CD4-positive, alpha-beta T cell treated with Interleukin-1 beta for 1 hour (primary cell): ENCODE measurements around the gene CENPT.
"Not testable (repeated sequence)": the region's sequence is repeated elsewhere in the genome, so short reads cannot be mapped to it uniquely, and the experiment has no call there.

Experiments
- DNase-seq, 2 donors: peaks; one replicate each; pipeline ENCODE4 v3.0.0-alpha.2; 2020 to 2022

CENPT gene

GRCh38 chr16:67846063-67846319 lies 1.5 kb downstream of the CENPT start:
- DNase-seq = no peak

- DNase-seq = no peak
Observed at GRCh38 chr16:67845291-67846062, 2.0 kb downstream of the CENPT start.

- no peak for DNase-seq
Observed at GRCh38 chr16:67844497-67844896, 3.0 kb downstream of the CENPT start.

- no peak for DNase-seq
Observed at GRCh38 chr16:67843343-67843765, 4.1 kb downstream of the CENPT start.

GRCh38 chr16:67842509-67843342 lies 4.8 kb downstream of the CENPT start:
- peak; percentile 59 to 66 for DNase-seq

GRCh38 chr16:67841816-67842508 lies 5.5 kb downstream of the CENPT start, which contains the start of gene THAP11:
TSS of gene THAP11 (plus strand) at chr16:67842320. CDS start at chr16:67842555, 235 bp downstream.
- DNase-seq = peak; percentile 92 to 95

- no peak for DNase-seq
Observed at GRCh38 chr16:67841198-67841815, 6.2 kb downstream of the CENPT start.

- no peak for DNase-seq
Observed at GRCh38 chr16:67837811-67838210, 9.7 kb downstream of the CENPT start.

- DNase-seq = not testable (repeated sequence)
Observed at GRCh38 chr16:67837190-67837589, 10.3 kb downstream of the CENPT start.

- DNase-seq = no peak
Observed at GRCh38 chr16:67834242-67834614, 13.3 kb downstream of the CENPT start.

GRCh38 chr16:67833415-67834241 lies 13.9 kb downstream of the CENPT start:
- peak; percentile 91 to 95 for DNase-seq

- DNase-seq = no peak
Observed at GRCh38 chr16:67833030-67833414, 14.5 kb downstream of the CENPT start.

- DNase-seq = no peak
Observed at GRCh38 chr16:67828651-67829050, 18.8 kb downstream of the CENPT start.

GRCh38 chr16:67825906-67826305 lies 21.6 kb downstream of the CENPT start:
- no peak for DNase-seq

- no peak for DNase-seq
Observed at GRCh38 chr16:67825119-67825518, 22.4 kb downstream of the CENPT start.

- no peak for DNase-seq
Observed at GRCh38 chr16:67822511-67822910, 25.0 kb downstream of the CENPT start.

GRCh38 chr16:67820608-67821259 lies 26.8 kb downstream of the CENPT start:
- DNase-seq = no peak

- no peak for DNase-seq
Observed at GRCh38 chr16:67814567-67814966, 32.9 kb downstream of the CENPT start.

GRCh38 chr16:67811899-67812298 lies 35.6 kb downstream of the CENPT start:
- DNase-seq = no peak

GRCh38 chr16:67807148-67807682 lies 40.3 kb downstream of the CENPT start:
- no peak for DNase-seq

- DNase-seq = peak; percentile 99
Observed at GRCh38 chr16:67806428-67807147, 40.9 kb downstream of the CENPT start, which contains the start of the genes RANBP10 and TSNAXIP1. TSS of gene RANBP10 (minus strand) at chr16:67806560. CDS start at chr16:67806536, 24 bp downstream. TSS of gene TSNAXIP1 (plus strand) at chr16:67806889. CDS start at chr16:67807150, 261 bp downstream.
